Smooth muscle cell of the brain vasculature (primary cell): ENCODE results near the gene NLRP2B.
"Not testable (repeated sequence)": the region's sequence is repeated elsewhere in the genome, so short reads cannot be mapped to it uniquely, and the experiment has no call there.

Source experiments
- DNase-seq: peaks from one replicate; pipeline ENCODE4 v3.0.0-alpha.2; 2012; ENCODE audit warnings: low read depth, low spot score

The NLRP2B gene

GRCh38 chrX:57680160-57680559 is at the start of gene NLRP2B:
TSS of gene NLRP2B (minus strand) at chrX:57680260.
- no peak for DNase-seq

- not testable (repeated sequence) for DNase-seq
Observed at GRCh38 chrX:57725995-57726394, 45.9 kb upstream of the NLRP2B start.

DNA sequence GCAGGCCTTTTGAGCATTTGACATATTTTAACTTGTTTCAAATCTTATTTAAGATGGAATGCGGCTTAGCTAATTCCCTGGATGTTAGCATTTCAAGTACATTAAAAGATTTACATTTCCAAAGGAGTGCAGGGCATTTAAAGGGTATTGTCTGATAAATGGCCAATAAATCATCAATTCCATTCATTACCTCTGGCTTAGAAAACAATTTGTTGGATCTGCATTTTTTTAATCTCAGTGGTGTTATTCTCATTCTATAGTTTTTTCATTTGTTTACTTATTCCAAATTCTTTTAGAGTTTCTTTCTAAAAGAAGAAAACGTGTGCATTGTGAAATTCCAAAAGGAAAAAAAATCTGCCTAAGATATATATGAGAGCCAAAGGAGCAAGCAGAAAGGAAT is 1.3 kb upstream of the NLRP2B start:
- no peak for DNase-seq

- no peak for DNase-seq
Observed at GRCh38 chrX:57678686-57679428, 1.2 kb downstream of the NLRP2B start.

- no peak for DNase-seq
Observed at GRCh38 chrX:57677132-57677858, 2.8 kb downstream of the NLRP2B start.

- no peak for DNase-seq
Observed at GRCh38 chrX:57675320-57675719, 4.7 kb downstream of the NLRP2B start.

DNA sequence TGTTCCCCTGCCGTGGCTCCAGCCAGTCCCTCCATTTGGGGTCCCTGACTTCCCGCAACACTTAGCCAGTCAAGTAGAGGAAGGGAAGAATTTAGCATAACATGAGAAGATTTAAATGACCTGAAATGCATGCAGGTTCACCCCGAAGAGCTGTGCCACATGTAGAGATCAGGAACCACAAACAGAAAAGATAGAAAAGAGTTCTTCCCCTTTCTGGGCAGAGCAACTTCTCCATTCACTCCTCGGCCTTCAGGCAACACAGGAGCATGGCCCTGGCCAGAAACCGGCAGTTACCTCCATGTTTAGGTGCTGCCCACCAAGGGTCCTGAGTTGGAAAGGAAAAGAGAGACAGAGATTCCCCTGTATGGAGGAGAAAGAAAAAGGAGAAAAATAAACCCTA is 5.2 kb downstream of the NLRP2B start:
- DNase-seq: no peak

DNA sequence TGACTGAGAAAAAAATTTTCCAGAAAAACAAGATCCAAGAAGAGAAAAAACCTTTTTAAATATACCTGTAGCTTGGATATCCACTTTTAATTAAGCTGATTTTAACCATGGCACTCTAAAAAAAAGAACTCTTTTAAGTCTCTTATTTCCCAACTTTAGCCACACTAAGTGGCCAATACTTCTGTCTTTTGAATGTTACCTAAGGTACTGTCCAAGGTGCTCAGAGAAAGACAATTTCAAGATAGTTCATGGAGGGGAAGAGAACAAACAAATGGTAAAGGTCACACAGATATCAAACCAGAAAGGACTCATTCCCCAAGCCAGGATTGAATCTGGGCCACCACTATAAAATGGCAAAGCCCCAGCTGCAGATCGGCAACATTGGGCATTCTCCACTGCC is 10.1 kb downstream of the NLRP2B start:
- DNase-seq: no peak

DNA sequence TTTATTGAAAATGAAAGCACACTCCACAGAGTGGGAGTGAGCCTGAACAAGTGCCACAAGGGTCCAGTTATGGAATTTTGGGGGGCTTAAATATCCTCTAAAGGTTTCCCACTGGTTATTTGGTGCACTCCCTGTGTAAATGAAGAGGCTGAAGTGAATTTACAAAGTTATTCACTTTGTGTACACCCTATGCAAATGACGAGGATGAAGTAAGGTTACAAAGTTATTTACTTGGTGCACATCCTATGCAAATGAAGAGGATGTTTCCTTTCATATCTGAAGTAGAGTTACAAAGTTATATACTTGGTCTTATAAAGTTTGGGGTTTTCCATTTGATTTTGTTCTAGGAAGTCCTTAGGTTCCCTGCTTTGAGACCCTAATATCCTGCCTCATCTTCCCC is 13.1 kb downstream of the NLRP2B start:
- no peak for DNase-seq

- no peak for DNase-seq
Observed at GRCh38 chrX:57655065-57655464, 25.0 kb downstream of the NLRP2B start.

DNA sequence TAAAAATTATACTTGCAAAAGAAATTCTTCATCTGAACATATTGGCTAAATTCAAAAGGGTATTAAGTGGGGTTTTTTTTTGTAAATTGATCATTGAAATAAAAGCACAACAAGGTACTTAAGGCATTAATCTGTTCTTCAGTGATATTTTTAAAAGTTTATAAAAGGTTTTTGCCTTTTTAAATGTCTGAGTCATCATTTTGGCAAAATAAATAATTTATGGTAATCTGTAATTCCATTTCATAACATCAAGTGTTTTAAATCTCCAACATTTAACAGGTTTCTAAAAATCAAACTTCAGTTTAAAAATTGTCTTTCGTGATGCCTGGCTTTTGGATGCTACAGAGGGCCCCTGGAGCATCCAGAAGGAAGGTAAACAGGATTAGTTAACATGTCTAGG is 27.4 kb downstream of the NLRP2B start:
- DNase-seq: no peak

GRCh38 chrX:57651169-57651919 is 28.7 kb downstream of the NLRP2B start:
- no peak for DNase-seq

DNA sequence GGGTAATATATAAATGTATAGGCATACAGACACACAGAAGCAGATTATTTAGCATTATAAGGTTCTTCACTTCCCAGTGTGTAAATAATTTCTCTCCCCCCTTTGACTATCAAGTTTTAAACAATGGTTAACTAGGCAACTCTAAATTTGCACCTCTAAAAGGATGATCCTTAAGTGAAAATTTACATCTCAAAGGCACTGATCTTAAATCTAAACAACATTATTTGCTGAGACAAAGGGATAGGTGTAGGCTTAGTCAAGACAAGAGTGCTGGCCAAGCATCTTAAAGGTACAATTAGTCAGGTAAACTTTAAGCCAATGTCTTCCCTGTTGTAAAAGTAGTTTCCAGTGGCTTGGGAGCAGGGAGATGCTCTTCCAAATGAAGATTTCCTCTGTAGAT is 33.0 kb downstream of the NLRP2B start:
- DNase-seq: no peak

DNA sequence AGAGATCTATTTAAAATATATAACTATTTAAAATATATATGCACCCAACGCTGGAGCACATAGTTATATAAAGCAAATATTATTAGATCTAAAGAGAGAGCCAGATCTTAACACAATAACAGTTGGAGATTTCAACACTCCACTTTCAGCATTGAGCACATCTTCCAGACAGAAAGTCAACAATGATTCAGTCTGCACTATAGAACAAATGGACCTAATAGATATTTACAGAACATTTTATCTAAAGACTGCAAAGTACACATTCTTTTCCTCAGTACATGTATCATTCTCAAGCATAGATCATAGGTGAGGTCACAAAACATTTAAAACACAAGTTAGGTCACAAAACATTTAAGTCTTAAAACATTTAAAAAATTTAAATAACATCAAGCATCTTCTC is 36.4 kb downstream of the NLRP2B start:
- no peak for DNase-seq

DNA sequence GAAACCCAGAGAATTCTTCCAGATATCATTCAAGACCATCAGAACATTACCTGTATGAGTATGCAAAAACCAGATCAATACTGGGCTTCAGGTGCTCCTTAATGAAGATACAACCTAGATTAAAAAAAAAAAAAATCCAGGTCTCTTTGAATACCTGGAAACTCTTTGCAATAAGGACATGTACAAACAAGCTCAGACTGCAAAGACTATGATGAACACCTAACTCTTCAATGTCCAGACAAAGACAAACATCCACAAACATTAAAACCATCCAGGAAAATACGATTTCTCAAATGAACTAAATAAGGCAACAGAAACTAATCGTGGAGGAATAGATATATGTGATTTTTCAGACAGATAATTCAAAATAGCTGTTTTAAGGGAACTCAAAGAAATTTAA is 38.7 kb downstream of the NLRP2B start:
- DNase-seq: no peak

DNA sequence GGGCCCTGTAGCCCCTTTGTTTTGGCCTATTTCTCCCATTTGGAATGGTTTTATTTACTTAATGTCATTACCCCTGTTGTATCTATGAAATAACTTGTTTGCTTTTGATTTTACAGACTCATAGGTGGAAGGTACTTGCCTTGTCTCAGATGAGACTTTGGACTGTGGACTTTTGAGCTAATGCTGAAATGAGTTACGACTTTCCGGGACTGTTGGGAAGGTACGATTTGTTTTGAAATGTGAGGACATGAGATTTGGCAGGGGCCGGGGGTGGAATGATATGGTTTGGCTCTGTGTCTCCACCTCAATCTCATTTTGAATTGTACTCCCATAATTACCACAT is 39.4 kb downstream of the NLRP2B start:
- DNase-seq: no peak

- not testable (repeated sequence) for DNase-seq
Observed at GRCh38 chrX:57629438-57629837, 50.6 kb downstream of the NLRP2B start.
